Endothelial cell of umbilical vein (primary cell): ENCODE results near the gene ASAH2.

Source experiments
- CTCF ChIP-seq, 2 donors: IDR thresholded peaks; 1 replicate in 1 of 2; 2 replicates in 1 of 2; pipeline ENCODE4 v1.5.1; 2011; ENCODE audit warnings: low read length in 2 of 2, mild to moderate bottlenecking in 2 of 2, moderate library complexity in 2 of 2, control low read depth in 1 of 2, inconsistent platforms in 1 of 2, low read depth in 1 of 2; ENCODE audit not compliant: insufficient read depth in 1 of 2; ENCODE audit errors: extremely low read depth in 1 of 2
- EZH2 ChIP-seq: IDR thresholded peaks from 2 replicates; pipeline ENCODE4 v1.6.1; 2012; ENCODE audit warnings: borderline replicate concordance, low read depth, mild to moderate bottlenecking, moderate library complexity, low read length, inconsistent platforms; ENCODE audit not compliant: severe bottlenecking
- FOS ChIP-seq: IDR thresholded peaks from 2 replicates; pipeline ENCODE4 v1.6.1; 2011; ENCODE audit warnings: mild to moderate bottlenecking, low read length, moderate library complexity, borderline replicate concordance; ENCODE audit not compliant: insufficient read depth
- GATA2 ChIP-seq: IDR thresholded peaks from 2 replicates; pipeline ENCODE4 v1.7.0; 2011; ENCODE audit warnings: low read depth, mild to moderate bottlenecking, moderate library complexity, mixed read lengths, low read length; ENCODE audit not compliant: insufficient read length, insufficient read depth
- JUN ChIP-seq: IDR thresholded peaks from 2 replicates; pipeline ENCODE4 v1.6.1; 2011; ENCODE audit warnings: borderline replicate concordance, low read depth; ENCODE audit not compliant: insufficient read length, insufficient read depth
- MAX ChIP-seq: IDR thresholded peaks from 2 replicates; pipeline ENCODE4 v1.6.1; 2011; ENCODE audit not compliant: insufficient read depth, insufficient read length
- MYC ChIP-seq: IDR thresholded peaks from one replicate; pipeline ENCODE4 v1.6.1; 2011; ENCODE audit warnings: mild to moderate bottlenecking, low read depth, low read length
- POLR2A ChIP-seq: IDR thresholded peaks from 2 replicates; pipeline ENCODE4 v1.6.1; 2012; ENCODE audit warnings: low read depth, mild to moderate bottlenecking, control low read depth, low read length
- POLR2AphosphoS5 ChIP-seq: IDR thresholded peaks from 2 replicates; pipeline ENCODE4 v1.6.1; 2012; ENCODE audit warnings: low read depth, mild to moderate bottlenecking, control low read depth, low read length, moderate library complexity; ENCODE audit not compliant: insufficient read depth

- TF ChIP-seq EZH2, result no peak
- no peak for TF ChIP-seq CTCF (IDR thresholded peaks at IDR 0.05; ENCODE audit: extremely low read depth in 1 of 2, insufficient read depth in 1 of 2, low read depth in 1 of 2, low read length in 2 of 2)
- TF ChIP-seq POLR2AphosphoS5, result no peak
- no peak for TF ChIP-seq POLR2A
- no peak for TF ChIP-seq JUN
- TF ChIP-seq MYC, result no peak
- TF ChIP-seq FOS, result no peak
- no peak for TF ChIP-seq MAX
- TF ChIP-seq GATA2, result no peak
Measured at GRCh38 chr10:50248598-50248997, 2.7 kb downstream of the ASAH2 start.
